PC-3 (cell line): ENCODE data around the gene GXYLT2. TPM values are rescaled to one million over a fixed set of nuclear protein-coding genes. Genes with fewer than 3 reads are reported as not detected.
A peak's percentile ranks its signal among the peaks of the same experiment; 100 is the strongest.

Experiments used
- ATAC-seq: fragments of 200-7000 bp; cut with Tn5 transposase; 2 replicates; pipeline ENCODE4 v1.9.1; 2020; ENCODE audit warnings: mild to moderate bottlenecking, moderate library complexity
- BruUV-seq: library from RNA; stranded (reverse); fragments of 400-500 nt; replicated peaks from 2 replicates; lab custom pipeline; 2021; lab: Mats Ljungman, UMichigan
- CTCF ChIA-PET: fragments of 300-600 bp; sonication (Branson Sonifier 250); formaldehyde crosslinking; loops from one replicate; lab custom pipeline; 2022; ENCODE audit warnings: antibody characterized with exemption; lab: Charles Lee
- POLR2A ChIA-PET: fragments of 300-600 bp; sonication (Branson Sonifier 250); formaldehyde crosslinking; loops from one replicate; lab custom pipeline; 2022; ENCODE audit warnings: antibody characterized with exemption; ENCODE audit not compliant: unreplicated experiment; lab: Charles Lee
- DNase-seq: peaks from one replicate; pipeline ENCODE4 v3.0.0-alpha.2; 2015
- H2AFZ ChIP-seq: fragments of 300-600 bp; sonication (generic); 2 replicates; pipeline ENCODE4 v1.6.0; 2016; ENCODE audit warnings: antibody characterized with exemption, low read length
- H3F3A ChIP-seq: fragments of 300-600 bp; sonication (generic); one replicate; pipeline ENCODE4 v1.6.0; 2017; ENCODE audit warnings: antibody characterized with exemption, low read length, control low read depth, mild to moderate bottlenecking; ENCODE audit not compliant: unreplicated experiment
- H3K27ac ChIP-seq: fragments of 300-600 bp; sonication (generic); 2 replicates; pipeline ENCODE4 v1.5.1; 2016; ENCODE audit warnings: mild to moderate bottlenecking, low read length
- H3K27me3 ChIP-seq: fragments of 300-600 bp; sonication (generic); 2 replicates; pipeline ENCODE4 v1.6.1; 2016; ENCODE audit warnings: low read length, mixed read lengths
- H3K36me3 ChIP-seq: fragments of 300-600 bp; sonication (generic); 2 replicates; pipeline ENCODE4 v1.6.1; 2016; ENCODE audit warnings: low read depth, mixed run types, low read length, mixed read lengths
- H3K4me1 ChIP-seq: fragments of 300-600 bp; sonication (generic); 2 replicates; pipeline ENCODE4 v1.5.1; 2016; ENCODE audit warnings: low read length; ENCODE audit not compliant: insufficient read depth
- H3K4me2 ChIP-seq: fragments of 300-600 bp; sonication (generic); 2 replicates; pipeline ENCODE4 v1.6.0; 2016; ENCODE audit warnings: low read length
- H3K4me3 ChIP-seq: fragments of 300-600 bp; sonication (generic); 2 replicates; pipeline ENCODE4 v1.5.1; 2016; ENCODE audit warnings: mild to moderate bottlenecking, low read length, mixed read lengths
- H3K79me2 ChIP-seq: fragments of 300-600 bp; sonication (generic); 2 replicates; pipeline ENCODE4 v1.6.1; 2017; ENCODE audit warnings: low read length, mixed read lengths
- H3K9ac ChIP-seq: fragments of 300-600 bp; sonication (generic); 2 replicates; pipeline ENCODE4 v1.6.0; 2016; ENCODE audit warnings: mild to moderate bottlenecking, low read length
- H3K9me2 ChIP-seq: fragments of 300-600 bp; sonication (generic); replicated peaks from 2 replicates; pipeline ENCODE4 v1.6.1; 2016; ENCODE audit warnings: mixed run types, low read length, mixed read lengths
- H3K9me3 ChIP-seq: fragments of 300-600 bp; sonication (generic); 2 replicates; pipeline ENCODE4 v1.6.1; 2016; ENCODE audit warnings: low read length, mixed read lengths
- H4K20me1 ChIP-seq: fragments of 300-600 bp; sonication (generic); 2 replicates; pipeline ENCODE4 v1.6.1; 2016; ENCODE audit warnings: low read length, mixed read lengths
- EZH2 ChIP-seq: fragments of 300-600 bp; sonication (generic); IDR thresholded peaks from one replicate; pipeline ENCODE4 v1.6.1; 2017; ENCODE audit warnings: antibody characterized with exemption, mild to moderate bottlenecking, low read length; ENCODE audit not compliant: unreplicated experiment
- EZH2phosphoT487 ChIP-seq: fragments of 300-600 bp; sonication (generic); IDR thresholded peaks from 2 replicates; pipeline ENCODE4 v1.6.1; 2018; ENCODE audit warnings: mild to moderate bottlenecking, antibody characterized with exemption, low read length, borderline replicate concordance
- intact Hi-C: fragments of 100-400 bp; cut with micrococcal nuclease; formaldehyde crosslinking; loops from 2 replicates; pipeline ENCODE4 v1.9.0; 2023
- total RNA-seq: library from RNA; depleted of rRNA; stranded (reverse); fragments of >200 nt; gene quantifications from 2 replicates; pipeline ENCODE4 v1.2.3, GENCODE V29; 2014
- TF ChIP-seq, protein P1 (sequence below): fragments of 300-600 bp; sonication (generic); conservative IDR thresholded peaks from 2 replicates; pipeline ENCODE4 v1.5.1; 2017; ENCODE audit warnings: antibody characterized with exemption, low read depth, mild to moderate bottlenecking, low read length

The GXYLT2 gene
- total RNA-seq, 1 experiment from 2014 or later = 12.6 TPM

DNA sequence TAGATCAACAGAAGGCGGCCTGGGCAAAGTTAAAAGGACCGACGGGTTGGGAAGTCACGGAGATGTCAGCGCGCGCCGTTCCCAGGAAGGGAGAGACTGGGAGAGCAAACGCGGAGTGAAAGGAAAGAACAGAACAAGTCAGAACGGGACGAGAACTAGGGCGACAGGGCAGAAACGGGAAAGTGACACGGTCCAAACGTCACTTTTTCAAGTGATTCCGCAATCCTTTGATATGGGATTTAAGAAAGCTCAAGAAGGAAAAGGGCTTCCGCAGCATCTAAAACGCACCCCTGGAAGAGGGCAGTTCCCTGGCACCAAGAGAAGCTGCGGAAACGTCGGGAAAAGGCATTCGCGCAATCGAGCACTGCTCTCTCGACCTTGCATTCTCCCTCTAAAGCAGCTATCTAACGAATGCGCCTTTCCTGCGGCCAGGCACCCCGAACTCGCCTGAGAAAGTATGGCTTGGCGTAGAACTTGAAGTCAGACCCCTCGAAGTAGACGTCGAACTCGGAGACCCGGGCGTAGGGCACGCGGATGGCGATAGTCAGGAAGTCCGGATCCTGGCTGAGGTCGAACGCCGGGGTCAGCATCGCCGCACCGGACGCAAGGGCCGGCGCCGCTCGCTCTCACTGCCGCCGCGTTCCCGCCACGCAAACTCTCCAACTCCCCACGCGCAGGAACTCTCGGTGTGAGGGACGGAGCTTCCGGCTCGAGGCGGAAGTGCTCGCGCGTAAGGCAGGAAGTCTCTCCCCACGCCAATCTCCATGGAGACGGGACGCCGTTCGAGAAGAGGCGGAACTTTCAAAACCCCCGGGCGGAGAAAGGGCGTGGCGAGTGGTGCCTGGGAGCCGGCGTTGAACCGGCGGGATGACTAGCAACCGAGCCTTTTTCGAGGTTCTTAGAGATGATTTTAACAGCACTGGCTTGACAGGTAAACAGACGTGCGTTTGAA lies 39.8 kb upstream of the GXYLT2 start, which contains the start of gene SHQ1:
Gene SHQ1 (minus strand): TSS at position 695 of the 952 bp plus-strand sequence. CDS start 105 bp downstream, at position 590.
- peak within 1 kb of the TSS; percentile 92 for H3K4me2 ChIP-seq
- H3K4me1 ChIP-seq = peaks cover 28% of the 10 kb centered on the region
- ChIA-PET CTCF (no interaction called here), POLR2A (no interaction called here)
- no peak for TF ChIP-seq EZH2phosphoT487
- TF ChIP-seq, protein P1, sequence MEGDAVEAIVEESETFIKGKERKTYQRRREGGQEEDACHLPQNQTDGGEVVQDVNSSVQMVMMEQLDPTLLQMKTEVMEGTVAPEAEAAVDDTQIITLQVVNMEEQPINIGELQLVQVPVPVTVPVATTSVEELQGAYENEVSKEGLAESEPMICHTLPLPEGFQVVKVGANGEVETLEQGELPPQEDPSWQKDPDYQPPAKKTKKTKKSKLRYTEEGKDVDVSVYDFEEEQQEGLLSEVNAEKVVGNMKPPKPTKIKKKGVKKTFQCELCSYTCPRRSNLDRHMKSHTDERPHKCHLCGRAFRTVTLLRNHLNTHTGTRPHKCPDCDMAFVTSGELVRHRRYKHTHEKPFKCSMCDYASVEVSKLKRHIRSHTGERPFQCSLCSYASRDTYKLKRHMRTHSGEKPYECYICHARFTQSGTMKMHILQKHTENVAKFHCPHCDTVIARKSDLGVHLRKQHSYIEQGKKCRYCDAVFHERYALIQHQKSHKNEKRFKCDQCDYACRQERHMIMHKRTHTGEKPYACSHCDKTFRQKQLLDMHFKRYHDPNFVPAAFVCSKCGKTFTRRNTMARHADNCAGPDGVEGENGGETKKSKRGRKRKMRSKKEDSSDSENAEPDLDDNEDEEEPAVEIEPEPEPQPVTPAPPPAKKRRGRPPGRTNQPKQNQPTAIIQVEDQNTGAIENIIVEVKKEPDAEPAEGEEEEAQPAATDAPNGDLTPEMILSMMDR = no peak
- no peak for TF ChIP-seq EZH2
- no peaks in the 10 kb centered on the region for H3F3A ChIP-seq
- peak within 1 kb of the TSS; percentile 93 for H3K4me3 ChIP-seq
- 0 out of 2 replicates have a peak, but pooled peaks cover 6% of the 10 kb centered on the region for H4K20me1 ChIP-seq
- ATAC-seq (peak; percentile 93), DNase-seq (peak; percentile 98)
- no peaks in the 10 kb centered on the region for H3K27me3 ChIP-seq
- peaks cover 51% of the 10 kb centered on the region for H3K79me2 ChIP-seq
- no peaks in the 10 kb centered on the region for H3K9me3 ChIP-seq
- BruUV-seq = TSS peak; percentile 64
- H3K36me3 ChIP-seq = peaks cover 6% of the 10 kb centered on the region; the same call in 1 of the 2 replicates
- no peaks in the 10 kb centered on the region for H3K9me2 ChIP-seq
- peak within 1 kb of the TSS; percentile 18; the same call in 1 of the 2 replicates for H3K27ac ChIP-seq
- H2AFZ ChIP-seq = peak within 1 kb of the TSS; percentile 99
- intact Hi-C loops = loop anchor here (5.0 kb wide), 1 partner anchor 149 kb away; the partner anchor contains the start of gene PPP4R2
- H3K9ac ChIP-seq = peak within 1 kb of the TSS; percentile 82

GRCh38 chr3:72848703-72849081 lies 39.2 kb upstream of the GXYLT2 start:
- CTCF ChIA-PET = no interaction called here
- peak overlapping the region; percentile 99 for H2AFZ ChIP-seq
- H3K79me2 ChIP-seq = peaks cover 44% of the 10 kb centered on the region
- ATAC-seq (peak; percentile 33), DNase-seq (no peak)
- peak overlapping the region; percentile 93 for H3K4me3 ChIP-seq
- POLR2A ChIA-PET = no interaction called here
- 0 out of 2 replicates have a peak, but pooled peaks cover 6% of the 10 kb centered on the region for H4K20me1 ChIP-seq
- no peaks in the 10 kb centered on the region for H3K9me3 ChIP-seq
- peaks cover 28% of the 10 kb centered on the region for H3K4me1 ChIP-seq
- TF ChIP-seq EZH2phosphoT487 (no peak), EZH2 (no peak)
- TF ChIP-seq, protein P1 = no peak
- no peaks in the 10 kb centered on the region for H3F3A ChIP-seq
- peak overlapping the region; percentile 92 for H3K4me2 ChIP-seq
- H3K27ac ChIP-seq = no peak overlapping the region
- intact Hi-C loops = loop anchor here (5.0 kb wide), 1 partner anchor 149 kb away; the partner anchor contains the start of gene PPP4R2
- H3K9me2 ChIP-seq = no peaks in the 10 kb centered on the region
- H3K36me3 ChIP-seq = peaks cover 3% of the 10 kb centered on the region; the same call in 1 of the 2 replicates
- H3K27me3 ChIP-seq = no peaks in the 10 kb centered on the region
- no peak overlapping the region for H3K9ac ChIP-seq
- no TSS peak for BruUV-seq
